ENCODE results near the gene TXNRD2. TPM values are rescaled to one million over a fixed set of nuclear protein-coding genes. Genes with fewer than 3 reads are reported as not detected.
A peak's percentile ranks its signal among the peaks of the same experiment; 100 is the strongest.
"Not testable (repeated sequence)": the region's sequence is repeated elsewhere in the genome, so short reads cannot be mapped to it uniquely, and the experiment has no call there.

Gene TXNRD2
- total and polyA plus RNA-seq, 2 donors from 2014 or later: 28.6 to 50.6 TPM

- Histone ChIP-seq H3K27me3 (ENCODE audit: control insufficient read depth, insufficient read depth, low read length) (no peaks in the 10 kb centered on the region), H3K4me1 (ENCODE audit: control insufficient read depth in 2 of 3, insufficient read depth in 2 of 3, low read depth in 1 of 3, low read length in 3 of 3) (no peaks in the 10 kb centered on the region), H3K4me3 (ENCODE audit: low read length in 3 of 3) (no peak overlapping the region), H3K9ac (ENCODE audit: low read length in 3 of 3) (no peak overlapping the region), H3K9me3 (ENCODE audit: control insufficient read depth in 2 of 3, insufficient read depth in 1 of 3, low read length in 3 of 3) (peaks cover 0 to 1% (median 0%) of the 10 kb centered on the region in 3 donors), H3K27ac (ENCODE audit: low read depth in 2 of 2, low read length in 2 of 2) (no peak overlapping the region), H3K36me3 (ENCODE audit: control insufficient read depth in 2 of 3, insufficient read depth in 3 of 3, low read length in 3 of 3) (peaks cover 5 to 22% (median 22%) of the 10 kb centered on the region in 3 donors)
- DNase-seq (no peak), FAIRE-seq (no peak)
- TF ChIP-seq, protein P1, sequence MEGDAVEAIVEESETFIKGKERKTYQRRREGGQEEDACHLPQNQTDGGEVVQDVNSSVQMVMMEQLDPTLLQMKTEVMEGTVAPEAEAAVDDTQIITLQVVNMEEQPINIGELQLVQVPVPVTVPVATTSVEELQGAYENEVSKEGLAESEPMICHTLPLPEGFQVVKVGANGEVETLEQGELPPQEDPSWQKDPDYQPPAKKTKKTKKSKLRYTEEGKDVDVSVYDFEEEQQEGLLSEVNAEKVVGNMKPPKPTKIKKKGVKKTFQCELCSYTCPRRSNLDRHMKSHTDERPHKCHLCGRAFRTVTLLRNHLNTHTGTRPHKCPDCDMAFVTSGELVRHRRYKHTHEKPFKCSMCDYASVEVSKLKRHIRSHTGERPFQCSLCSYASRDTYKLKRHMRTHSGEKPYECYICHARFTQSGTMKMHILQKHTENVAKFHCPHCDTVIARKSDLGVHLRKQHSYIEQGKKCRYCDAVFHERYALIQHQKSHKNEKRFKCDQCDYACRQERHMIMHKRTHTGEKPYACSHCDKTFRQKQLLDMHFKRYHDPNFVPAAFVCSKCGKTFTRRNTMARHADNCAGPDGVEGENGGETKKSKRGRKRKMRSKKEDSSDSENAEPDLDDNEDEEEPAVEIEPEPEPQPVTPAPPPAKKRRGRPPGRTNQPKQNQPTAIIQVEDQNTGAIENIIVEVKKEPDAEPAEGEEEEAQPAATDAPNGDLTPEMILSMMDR (IDR thresholded peaks at IDR 0.05; ENCODE audit: borderline replicate concordance, extremely low read depth, insufficient read depth): no peak
- intact Hi-C loops (cut with DNase I): loop anchor here (5.0 kb wide), 1 partner anchor 179 kb away; no protein-coding TSS in a partner anchor
These were observed 29.9 kb downstream of the TXNRD2 start for GRCh38 chr22:19911540-19912270.

DNA sequence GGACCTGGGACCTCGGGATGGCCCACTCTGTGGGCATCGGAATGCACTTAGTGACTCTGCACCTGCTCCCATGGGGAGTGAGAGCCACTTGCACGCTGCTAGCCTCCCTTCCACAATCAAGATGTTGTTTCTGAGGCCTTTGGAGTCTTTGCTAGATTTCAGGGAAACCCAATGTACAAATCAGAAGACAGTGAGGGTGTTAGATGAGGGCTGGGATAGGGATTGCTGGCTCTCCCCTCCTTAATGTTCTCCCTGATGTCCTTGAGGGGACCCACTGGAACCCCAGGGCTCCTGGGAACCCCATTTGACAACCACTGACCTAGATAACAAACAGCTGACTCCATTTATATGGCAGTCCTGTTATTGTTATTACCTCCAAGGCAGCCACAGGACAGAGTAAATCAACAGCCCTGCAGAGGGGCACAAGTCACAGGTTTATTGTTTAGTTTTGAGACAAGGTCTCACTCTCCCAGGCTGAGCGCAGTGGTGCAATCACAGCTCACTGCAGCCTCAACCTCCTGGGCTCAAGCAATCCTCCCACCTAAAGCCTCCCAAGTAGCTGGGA is 31.4 kb downstream of the TXNRD2 start:
- DNase-seq (no peak), FAIRE-seq (no peak)
- H3K36me3 ChIP-seq (ENCODE audit: control insufficient read depth in 2 of 3, insufficient read depth in 3 of 3, low read length in 3 of 3): peaks cover 5 to 15% (median 13%) of the 10 kb centered on the region in 3 donors
- intact Hi-C loops (cut with DNase I): loop anchor here (5.0 kb wide), 1 partner anchor 178 kb away; no protein-coding TSS in a partner anchor
- H3K4me3 ChIP-seq (ENCODE audit: low read length in 3 of 3): no peak overlapping the region
- peaks cover 0 to 1% (median 0%) of the 10 kb centered on the region in 3 donors for H3K9me3 ChIP-seq (ENCODE audit: control insufficient read depth in 2 of 3, insufficient read depth in 1 of 3, low read length in 3 of 3)
- TF ChIP-seq, protein P1 (IDR thresholded peaks at IDR 0.05; ENCODE audit: borderline replicate concordance, extremely low read depth, insufficient read depth): no peak
- H3K27me3 ChIP-seq (ENCODE audit: control insufficient read depth, insufficient read depth, low read length): no peaks in the 10 kb centered on the region
- no peak overlapping the region for H3K9ac ChIP-seq (ENCODE audit: low read length in 3 of 3)
- no peak overlapping the region for H3K27ac ChIP-seq (ENCODE audit: low read depth in 2 of 2, low read length in 2 of 2)
- no peaks in the 10 kb centered on the region for H3K4me1 ChIP-seq (ENCODE audit: control insufficient read depth in 2 of 3, insufficient read depth in 2 of 3, low read depth in 1 of 3, low read length in 3 of 3)

DNA sequence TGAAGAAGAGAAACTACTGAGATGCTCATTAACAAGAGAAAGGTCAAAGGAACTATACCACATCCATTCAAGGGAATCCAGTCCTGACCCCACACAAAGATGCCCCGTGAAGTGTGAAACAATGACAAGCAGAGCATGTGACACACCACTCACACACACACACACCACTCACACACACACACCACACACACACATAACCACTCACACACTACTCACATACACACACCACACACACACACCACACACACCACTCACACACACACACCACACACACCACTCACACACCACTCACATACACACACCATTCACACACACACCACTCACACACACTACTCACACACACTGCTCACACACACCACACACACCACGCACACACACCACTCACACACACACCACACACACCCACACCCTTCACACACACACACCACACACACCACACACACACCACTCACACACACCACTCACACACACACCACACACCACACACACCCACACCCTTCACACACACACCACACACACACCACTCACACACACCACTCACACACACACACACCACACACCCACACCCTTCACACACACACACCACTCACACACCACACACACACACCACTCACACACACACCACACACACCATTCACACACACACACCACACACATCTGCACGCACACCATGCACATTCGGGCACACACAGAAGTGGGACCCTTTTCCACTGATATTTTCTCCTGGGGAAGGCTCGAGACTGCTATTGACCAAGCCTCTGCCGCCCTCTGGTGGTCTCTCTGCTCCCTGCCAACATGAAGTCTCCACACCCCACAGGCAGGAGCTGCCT is 32.1 kb downstream of the TXNRD2 start:
- Histone ChIP-seq H3K36me3 (ENCODE audit: control insufficient read depth in 2 of 3, insufficient read depth in 3 of 3, low read length in 3 of 3) (peaks cover 5 to 11% (median 6%) of the 10 kb centered on the region in 3 donors), H3K4me1 (ENCODE audit: control insufficient read depth in 2 of 3, insufficient read depth in 2 of 3, low read depth in 1 of 3, low read length in 3 of 3) (no peaks in the 10 kb centered on the region), H3K9ac (ENCODE audit: low read length in 3 of 3) (no peak overlapping the region)

GRCh38 chr22:19907902-19908301 is 33.7 kb downstream of the TXNRD2 start:
- intact Hi-C loops (cut with DNase I); FAIRE-seq; H3K9ac ChIP-seq (ENCODE audit: low read length in 3 of 3); DNase-seq; H3K36me3 ChIP-seq (ENCODE audit: control insufficient read depth in 2 of 3, insufficient read depth in 3 of 3, low read length in 3 of 3); H3K9me3 ChIP-seq (ENCODE audit: control insufficient read depth in 2 of 3, insufficient read depth in 1 of 3, low read length in 3 of 3); H3K27me3 ChIP-seq (ENCODE audit: control insufficient read depth, insufficient read depth, low read length); H3K4me1 ChIP-seq (ENCODE audit: control insufficient read depth in 2 of 3, insufficient read depth in 2 of 3, low read depth in 1 of 3, low read length in 3 of 3); H3K27ac ChIP-seq (ENCODE audit: low read depth in 2 of 2, low read length in 2 of 2); H3K4me3 ChIP-seq (ENCODE audit: low read length in 3 of 3): not testable (repeated sequence)

More for the DNA sequence above, 32.1 kb downstream of the TXNRD2 start:
- no peak overlapping the region for H3K4me3 ChIP-seq (ENCODE audit: low read length in 3 of 3)
- FAIRE-seq (no peak), DNase-seq (peak; percentile 80 to 90 (median 87))
- intact Hi-C loops (cut with DNase I): loop anchor here (5.0 kb wide), 1 partner anchor 177 kb away; no protein-coding TSS in a partner anchor
- H3K27me3 ChIP-seq (ENCODE audit: control insufficient read depth, insufficient read depth, low read length): no peaks in the 10 kb centered on the region
- no peak overlapping the region for H3K27ac ChIP-seq (ENCODE audit: low read depth in 2 of 2, low read length in 2 of 2)
- H3K9me3 ChIP-seq (ENCODE audit: control insufficient read depth in 2 of 3, insufficient read depth in 1 of 3, low read length in 3 of 3): peaks cover 0 to 1% (median 0%) of the 10 kb centered on the region in 3 donors
- TF ChIP-seq, protein P1 (IDR thresholded peaks at IDR 0.05; ENCODE audit: borderline replicate concordance, extremely low read depth, insufficient read depth): peak; percentile 88

DNA sequence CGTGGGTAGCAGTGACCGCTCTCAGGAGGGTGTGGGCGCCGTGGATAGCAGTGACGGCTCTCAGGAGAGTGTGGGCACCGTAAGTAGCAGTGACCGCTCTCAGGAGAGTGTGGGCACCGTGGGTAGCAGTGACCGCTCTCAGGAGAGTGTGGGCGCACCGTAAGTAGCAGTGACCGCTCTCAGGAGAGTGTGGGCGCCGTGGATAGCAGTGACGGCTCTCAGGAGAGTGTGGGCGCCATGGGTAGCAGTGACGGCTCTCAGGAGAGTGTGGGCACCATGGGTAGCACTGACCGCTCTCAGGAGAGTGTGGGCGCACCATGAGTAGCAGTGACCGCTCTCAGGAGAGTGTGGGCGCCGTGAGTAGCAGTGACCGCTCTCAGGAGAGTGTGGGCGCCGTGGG is 34.8 kb downstream of the TXNRD2 start:
- H3K9me3 ChIP-seq (ENCODE audit: control insufficient read depth in 2 of 3, insufficient read depth in 1 of 3, low read length in 3 of 3); intact Hi-C loops (cut with DNase I); H3K27ac ChIP-seq (ENCODE audit: low read depth in 2 of 2, low read length in 2 of 2); H3K9ac ChIP-seq (ENCODE audit: low read length in 3 of 3); DNase-seq; H3K4me3 ChIP-seq (ENCODE audit: low read length in 3 of 3); FAIRE-seq; H3K27me3 ChIP-seq (ENCODE audit: control insufficient read depth, insufficient read depth, low read length); H3K36me3 ChIP-seq (ENCODE audit: control insufficient read depth in 2 of 3, insufficient read depth in 3 of 3, low read length in 3 of 3); H3K4me1 ChIP-seq (ENCODE audit: control insufficient read depth in 2 of 3, insufficient read depth in 2 of 3, low read depth in 1 of 3, low read length in 3 of 3): not testable (repeated sequence)
